ENCODE results near the gene AUTS2.

AUTS2 gene

DNA sequence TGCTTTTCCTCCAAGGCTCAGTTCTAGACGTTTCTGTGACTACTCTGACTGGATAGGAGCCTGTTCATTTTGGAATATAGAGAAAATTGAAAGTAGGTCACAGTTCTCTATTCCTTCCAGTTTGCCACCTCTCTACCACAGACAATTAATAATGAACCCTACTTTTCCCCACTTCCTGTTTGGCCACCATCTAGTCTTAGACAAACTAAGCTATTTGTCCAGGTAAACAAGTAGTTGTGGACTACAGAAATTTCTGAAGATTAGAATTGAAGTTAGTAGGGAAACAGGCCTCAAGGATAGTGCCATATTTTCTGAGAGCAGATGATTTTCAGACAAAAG lies 87.0 kb downstream of the AUTS2 start:
- no peak for DNase-seq (ENCODE audit: low read depth in 3 of 3)

DNA sequence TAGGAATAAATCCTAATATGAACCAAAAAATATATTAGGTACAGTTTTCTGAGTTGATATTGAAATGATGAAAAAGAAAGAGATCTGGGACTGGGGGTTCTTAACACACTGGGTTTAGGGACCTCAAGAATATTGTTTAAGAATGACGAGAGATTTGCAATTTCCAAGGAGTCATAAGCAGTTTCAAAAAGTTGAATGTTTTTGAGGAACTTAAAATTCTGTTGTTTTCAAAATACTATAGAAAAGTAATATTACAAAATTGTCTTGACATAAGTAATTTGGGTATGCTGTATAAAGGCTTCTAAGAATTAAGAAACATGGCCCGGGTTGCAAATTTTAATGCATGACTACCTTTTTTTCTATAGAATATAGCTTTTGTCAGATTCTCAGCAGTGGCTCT lies 88.1 kb downstream of the AUTS2 start:
- DNase-seq (ENCODE audit: low read depth in 3 of 3) = no peak

DNA sequence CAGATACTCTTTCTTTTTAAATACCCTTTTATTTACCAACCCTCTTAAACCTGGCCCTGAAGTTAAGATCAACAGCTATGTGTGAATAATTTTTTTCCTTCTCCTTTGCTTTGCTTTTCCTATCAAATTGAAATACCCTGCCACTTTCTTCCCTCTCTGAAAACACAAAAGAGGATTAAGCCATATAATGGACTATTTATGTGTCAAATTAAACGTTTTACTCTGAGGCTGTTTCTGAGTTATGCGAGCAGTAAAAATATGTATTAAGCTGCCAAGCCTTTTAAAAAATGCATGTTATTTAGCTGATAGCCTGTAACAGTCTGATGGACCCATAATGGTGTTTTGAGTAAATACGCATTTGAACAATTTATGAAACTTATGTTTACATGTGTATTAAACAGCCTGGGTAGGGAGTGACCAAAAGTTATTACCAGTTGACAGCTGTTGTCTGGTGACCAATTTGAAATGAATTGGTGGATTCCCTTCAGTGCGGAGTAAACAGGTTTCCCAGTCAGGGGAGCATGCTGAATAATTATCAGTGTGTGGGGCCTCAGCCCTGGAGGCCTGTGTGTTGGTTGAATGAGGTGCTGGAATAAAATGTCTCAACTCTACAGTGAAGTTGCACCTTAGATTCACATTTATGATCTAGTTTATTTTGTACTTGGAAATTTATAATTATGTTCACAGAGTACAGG lies 89.6 kb downstream of the AUTS2 start:
- DNase-seq (ENCODE audit: low read depth in 3 of 3) = no peak

DNA sequence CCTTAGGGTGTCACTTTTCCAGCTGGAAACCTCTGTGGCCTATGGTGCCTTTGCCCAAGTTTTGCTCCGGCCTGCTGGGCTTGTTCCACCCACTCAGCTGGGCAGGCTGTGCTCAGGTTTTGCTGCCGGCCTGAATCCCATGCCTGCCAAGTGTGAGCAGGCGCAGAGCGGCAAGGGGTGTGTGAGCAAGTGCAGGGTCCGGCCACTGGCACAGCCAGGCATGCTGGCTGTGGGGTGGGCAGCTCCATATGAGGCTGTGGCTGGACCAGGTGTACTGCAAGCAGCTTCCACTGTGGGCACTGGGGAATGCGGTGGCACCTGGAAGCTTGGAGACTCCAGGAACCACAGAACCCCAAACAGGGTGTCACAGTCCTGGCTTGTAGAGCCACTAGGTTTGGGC lies 92.1 kb downstream of the AUTS2 start:
- DNase-seq (ENCODE audit: low read depth in 3 of 3) = no peak

DNA sequence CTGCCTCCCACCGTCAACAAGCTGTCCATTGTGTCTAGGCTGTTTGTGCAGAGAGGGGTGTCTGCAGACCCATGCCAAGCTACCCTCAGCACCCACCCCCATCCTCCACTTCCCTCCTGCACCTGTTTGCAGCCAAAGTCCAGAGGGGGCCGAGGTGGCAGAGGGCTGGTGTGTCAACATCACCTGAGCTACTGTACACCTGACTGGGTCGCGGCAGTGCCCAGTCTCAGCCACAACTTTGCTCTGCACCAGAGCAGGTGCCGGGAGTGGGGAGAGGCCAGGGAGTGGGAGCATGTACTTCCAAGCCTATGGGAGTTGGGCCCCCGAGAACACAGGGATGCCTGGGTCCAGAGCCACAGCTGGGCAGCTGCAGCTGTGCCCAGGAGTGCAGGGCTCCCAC lies 93.1 kb downstream of the AUTS2 start:
- no peak for DNase-seq (ENCODE audit: low read depth in 3 of 3)

DNA sequence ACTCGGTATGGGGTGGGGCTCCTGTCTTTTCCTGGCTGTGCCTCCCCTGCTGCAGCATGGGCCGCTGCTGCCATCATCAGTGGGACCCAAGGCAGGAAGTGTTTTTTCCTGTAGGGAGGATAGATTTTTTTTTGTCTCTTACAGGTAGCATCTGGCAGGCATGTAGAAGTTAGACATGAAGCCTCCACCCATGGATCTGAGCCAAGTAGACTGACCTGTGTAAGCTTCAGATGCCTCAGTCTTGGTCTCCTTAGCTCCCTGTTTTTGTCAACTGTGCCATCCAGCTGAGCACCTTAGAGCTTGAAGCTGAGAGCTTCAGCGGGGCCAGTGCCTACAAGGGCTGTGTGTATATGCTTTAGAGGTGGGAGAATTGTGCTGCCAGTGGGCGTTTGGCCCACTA lies 93.5 kb downstream of the AUTS2 start:
- DNase-seq (ENCODE audit: low read depth in 3 of 3) = no peak

DNA sequence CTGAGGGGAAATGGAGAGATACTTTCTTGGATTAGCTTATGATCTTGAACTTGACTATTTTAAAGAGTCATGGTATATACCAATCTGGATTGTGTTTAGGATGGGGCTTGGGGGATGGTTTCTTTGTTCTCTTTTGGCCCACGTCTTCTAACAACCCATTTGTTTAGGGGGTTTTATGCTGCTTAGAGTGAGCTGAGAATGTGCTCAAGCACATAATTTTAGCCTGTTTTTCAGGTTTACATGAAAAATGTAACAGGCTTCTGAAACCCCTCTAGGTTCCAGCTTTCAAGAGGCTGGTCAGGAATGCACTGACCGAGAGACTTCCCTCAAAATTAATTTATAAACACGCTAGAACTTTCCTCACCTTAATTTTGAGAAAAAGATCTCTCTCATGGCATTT lies 94.3 kb downstream of the AUTS2 start:
- no peak for DNase-seq (ENCODE audit: low read depth in 3 of 3)

DNA sequence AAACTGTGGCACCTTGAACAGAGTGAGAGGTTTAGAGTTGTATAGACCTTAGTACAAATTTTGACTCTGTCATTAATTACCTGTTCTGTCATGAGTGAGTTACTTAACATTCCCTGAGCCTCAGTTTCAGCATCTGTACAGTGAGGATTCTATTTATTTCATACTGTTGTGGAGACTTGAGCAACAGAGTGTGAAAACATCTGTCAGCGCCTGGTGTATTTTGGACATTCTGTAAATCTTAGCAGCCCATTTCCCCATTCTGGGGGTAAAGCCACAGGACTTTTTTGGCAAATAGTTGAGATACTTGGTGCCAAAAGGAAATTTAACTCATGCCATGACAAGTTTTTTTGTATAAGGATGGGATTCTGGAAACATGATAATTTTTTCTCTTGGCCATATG lies 94.8 kb downstream of the AUTS2 start:
- no peak for DNase-seq (ENCODE audit: low read depth in 3 of 3)

DNA sequence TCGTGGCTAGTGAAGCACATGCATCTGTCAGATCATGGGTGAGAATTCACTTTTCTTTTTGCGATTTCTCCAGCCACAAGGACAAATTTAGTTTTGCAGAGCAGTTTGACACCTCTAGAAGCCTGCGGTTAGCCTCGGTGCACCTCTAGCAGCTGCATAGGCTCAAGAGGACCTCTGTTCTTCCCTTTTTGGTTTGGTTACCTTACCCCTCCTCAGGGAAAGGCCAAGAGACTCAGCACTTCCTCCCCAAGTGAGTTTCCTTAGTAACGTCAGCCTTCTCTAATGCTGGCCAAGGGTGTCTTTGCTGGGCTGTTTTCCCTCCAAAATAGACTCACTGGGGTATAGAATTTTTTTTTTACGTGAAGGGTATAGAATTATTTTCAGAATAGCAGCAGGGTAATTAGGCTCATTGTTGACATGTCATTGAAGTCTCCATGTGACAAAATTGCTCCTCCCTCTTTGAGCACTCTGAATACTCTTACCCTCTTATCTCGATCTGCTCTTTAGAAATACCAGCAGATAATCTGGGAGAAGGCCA lies 97.8 kb downstream of the AUTS2 start:
- no peak for DNase-seq (ENCODE audit: low read depth in 3 of 3)

DNA sequence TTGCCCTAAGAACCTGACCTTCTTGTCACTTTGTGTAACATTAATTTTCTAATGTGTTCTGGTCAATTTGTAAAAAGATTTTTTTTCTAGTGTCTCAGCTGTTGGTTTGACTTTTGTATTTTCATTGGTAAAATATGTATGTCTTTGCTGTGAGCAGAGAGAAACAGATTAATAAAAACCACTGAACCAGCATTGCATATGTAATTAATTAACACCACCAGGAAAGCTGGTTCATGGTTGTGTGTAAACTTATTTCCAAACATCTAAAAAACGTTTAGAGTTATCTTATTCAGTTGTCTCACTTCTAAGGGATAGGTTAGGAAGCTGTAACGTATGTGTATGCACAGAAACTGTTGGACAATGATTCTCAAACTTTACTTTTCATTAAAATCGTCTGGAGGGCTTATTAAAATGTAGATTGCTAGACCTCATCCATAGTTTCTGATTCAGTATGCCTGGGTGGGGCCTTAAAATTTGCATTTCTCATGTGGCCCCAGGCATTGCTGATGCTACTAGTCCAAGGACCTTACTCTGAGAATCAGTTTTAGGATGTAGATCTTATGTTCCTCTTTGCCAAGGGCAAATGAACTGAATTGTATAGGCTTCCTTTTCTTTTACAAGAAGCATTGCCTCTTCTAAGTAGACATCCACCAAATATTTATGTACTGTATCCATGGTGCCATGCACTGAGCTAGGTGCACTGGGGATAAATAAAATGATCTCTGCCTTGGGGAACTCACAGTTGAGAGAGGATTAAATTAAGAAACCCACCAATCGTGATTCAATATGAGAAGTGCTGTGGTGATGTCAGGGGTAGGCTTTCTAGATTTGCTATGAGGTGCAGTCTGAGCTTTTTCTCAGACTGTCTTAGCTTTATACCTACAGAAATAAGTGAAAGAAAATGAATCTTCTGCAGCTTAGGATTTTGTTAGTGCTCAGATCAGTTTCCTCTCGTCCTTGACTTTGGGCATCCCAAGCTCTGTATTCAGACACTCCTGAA lies 98.7 kb downstream of the AUTS2 start:
- no peak for DNase-seq (ENCODE audit: low read depth in 3 of 3)

DNA sequence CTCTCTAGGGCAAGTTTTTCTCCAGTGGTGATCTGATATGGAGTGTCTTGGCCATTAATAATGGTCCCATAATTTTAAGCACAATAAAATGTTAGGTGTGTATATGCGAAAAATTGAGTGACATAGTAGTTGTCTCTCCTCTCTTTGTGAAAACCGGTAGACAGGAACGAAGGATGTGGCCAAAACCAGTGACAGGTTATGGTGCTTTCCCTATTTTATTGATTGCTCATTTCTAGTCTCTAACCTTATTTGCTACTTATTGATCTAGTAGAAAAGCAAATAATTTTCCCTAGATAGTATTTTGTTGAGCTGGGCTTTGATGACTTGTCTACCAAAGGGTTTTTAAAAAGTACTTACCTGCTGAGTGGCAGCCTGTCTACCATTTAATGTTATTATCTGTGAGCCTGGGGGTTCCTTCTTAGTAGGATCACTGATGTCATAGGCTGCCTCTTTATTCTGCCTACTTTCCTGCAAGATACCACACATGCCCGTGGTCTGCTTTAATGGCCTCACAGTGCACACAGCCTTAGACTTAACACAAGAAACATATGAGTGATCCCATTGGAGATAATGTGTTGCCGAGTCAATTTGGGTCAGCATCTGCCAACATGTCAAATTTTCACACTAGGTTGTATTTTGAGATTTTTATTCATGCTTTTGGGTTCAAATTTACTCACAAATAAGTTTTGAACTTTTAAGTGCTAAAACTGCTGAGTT lies 100.0 kb downstream of the AUTS2 start:
- no peak for DNase-seq (ENCODE audit: low read depth in 3 of 3)

DNA sequence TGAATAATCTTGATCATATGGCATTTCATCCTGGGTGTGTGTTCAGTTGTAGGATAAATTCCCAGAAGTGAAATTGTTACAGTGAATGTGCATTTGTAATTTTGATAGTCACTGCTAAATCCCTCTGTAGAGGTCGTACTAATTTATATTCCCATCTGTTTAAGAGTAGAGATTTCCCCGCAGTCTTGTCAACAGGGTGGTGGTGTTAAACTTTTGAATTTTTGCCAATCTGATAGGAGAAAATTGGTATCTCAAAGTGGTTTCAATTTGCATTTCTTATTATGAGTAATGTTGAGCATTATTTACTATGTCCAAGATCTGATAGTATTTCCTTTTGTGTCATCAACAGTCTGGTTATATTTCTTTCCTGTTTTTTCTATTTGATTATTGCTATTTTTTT lies 101.7 kb downstream of the AUTS2 start:
- DNase-seq (ENCODE audit: low read depth in 3 of 3) = no peak

DNA sequence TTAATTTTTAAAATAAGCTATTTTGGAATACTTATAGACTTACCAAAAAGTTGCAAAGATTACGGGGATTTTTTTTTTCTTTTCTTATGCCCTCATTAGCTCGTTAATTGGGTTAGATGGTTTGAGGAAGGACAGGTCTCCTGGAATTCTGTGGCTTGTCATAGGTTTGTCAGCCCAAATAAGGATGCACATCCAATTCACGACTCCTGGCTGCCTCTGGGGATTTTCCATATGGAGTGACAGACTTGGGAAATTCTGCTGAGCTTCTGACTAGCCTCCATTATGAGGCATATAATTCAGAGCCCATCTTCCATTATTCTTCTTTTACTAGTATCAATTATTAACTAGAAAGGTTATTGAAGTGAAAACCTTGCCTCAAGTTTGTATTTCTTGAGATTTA lies 102.1 kb downstream of the AUTS2 start:
- no peak for DNase-seq (ENCODE audit: low read depth in 3 of 3)

DNA sequence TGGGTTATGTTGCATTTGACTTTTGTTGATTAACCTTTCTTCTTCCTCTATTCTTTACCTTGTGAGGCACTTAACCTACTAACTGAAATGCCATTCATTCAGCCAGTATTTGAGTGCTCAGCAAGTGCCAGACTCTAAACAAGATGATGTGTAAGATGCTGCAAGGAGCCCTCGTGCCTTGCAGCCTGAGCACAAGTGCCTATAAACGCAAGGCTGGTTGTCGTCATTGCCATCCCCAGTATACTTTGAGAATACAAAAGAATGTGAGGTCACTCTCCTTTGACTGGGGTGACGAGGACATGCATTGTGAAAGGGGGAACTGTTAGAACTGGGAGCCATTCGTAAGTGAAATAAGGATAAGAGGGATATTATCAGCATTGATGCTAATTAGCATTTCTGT lies 103.0 kb downstream of the AUTS2 start:
- no peak for DNase-seq (ENCODE audit: low read depth in 3 of 3)

DNA sequence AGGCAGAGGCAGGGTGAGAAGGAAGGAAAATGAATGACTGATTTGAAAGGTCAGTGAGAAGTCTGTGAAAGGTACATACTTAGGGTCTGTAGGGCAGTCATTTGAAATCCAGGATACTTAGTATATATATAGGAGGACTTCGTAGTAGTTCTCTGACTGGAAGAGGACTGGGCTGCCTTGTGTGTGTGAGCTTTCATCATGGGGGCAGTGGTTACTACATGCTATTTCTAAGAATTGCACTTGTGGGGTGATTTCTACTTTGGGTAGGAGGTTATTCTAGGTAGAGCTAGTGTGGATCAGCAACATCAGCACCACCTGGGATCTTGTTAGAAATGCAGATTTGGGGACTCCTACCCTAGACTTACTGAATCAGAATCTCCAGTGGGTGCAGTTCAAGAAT lies 104.1 kb downstream of the AUTS2 start:
- DNase-seq (ENCODE audit: low read depth in 3 of 3) = no peak

DNA sequence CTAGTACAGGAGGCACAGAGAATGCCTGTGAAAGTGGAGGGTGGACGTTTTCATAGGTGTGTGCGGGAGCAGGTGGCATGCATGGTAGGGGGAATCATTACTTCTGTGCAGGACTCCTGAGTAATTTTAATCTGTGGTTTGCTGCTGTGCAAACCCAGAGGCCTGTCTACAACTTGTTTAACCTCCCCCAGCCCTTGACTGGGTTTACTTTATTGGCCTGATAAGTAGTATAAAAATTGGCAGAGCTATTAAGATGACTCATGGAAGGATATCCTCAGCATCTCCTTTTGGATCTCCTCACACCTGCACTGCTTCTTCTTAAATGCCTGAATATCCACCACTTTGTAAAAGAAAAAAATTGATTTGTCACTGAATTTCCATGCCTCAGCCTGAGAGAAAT lies 104.8 kb downstream of the AUTS2 start:
- DNase-seq (ENCODE audit: low read depth in 3 of 3) = no peak

DNA sequence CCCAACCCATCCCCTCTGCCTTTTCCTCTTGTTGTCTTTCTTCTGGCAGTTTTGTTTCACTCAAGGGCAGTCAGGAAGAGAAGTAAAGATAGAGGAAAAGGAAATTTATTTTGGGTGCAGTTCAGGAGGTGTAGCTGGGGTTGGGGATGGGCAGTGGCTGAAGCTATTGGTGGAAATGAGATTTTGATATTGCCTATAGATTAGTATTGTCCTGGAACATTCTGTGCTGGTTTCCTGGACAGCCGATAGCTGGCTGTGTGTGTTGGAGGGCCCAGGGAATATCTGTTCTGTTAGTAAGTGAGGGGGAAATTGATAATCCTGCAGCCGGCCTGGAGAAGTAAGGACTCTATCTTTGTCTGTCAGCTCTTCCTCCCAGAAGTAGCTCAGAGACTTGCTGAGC lies 107.8 kb downstream of the AUTS2 start:
- no peak for DNase-seq (ENCODE audit: low read depth in 3 of 3)

DNA sequence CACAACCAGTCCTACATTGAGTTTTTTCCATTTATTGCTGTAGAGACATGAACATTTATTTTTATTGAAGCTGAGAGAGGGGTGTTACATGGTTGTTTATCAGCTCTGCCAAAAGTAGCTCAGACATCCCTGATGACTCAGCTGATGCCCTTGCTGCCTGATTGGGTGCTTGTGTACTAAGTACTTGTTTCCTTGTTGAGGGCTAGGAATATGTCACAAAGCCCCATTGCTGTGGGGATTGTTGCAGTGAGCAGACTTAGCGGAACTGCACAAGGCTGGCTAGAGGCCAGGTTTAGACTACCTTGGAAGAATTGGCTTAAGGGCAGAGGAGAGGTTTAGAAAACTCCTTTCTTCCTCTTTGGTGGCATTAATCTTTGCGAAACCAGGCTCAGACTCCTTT lies 110.6 kb downstream of the AUTS2 start:
- DNase-seq (ENCODE audit: low read depth in 3 of 3) = no peak

DNA sequence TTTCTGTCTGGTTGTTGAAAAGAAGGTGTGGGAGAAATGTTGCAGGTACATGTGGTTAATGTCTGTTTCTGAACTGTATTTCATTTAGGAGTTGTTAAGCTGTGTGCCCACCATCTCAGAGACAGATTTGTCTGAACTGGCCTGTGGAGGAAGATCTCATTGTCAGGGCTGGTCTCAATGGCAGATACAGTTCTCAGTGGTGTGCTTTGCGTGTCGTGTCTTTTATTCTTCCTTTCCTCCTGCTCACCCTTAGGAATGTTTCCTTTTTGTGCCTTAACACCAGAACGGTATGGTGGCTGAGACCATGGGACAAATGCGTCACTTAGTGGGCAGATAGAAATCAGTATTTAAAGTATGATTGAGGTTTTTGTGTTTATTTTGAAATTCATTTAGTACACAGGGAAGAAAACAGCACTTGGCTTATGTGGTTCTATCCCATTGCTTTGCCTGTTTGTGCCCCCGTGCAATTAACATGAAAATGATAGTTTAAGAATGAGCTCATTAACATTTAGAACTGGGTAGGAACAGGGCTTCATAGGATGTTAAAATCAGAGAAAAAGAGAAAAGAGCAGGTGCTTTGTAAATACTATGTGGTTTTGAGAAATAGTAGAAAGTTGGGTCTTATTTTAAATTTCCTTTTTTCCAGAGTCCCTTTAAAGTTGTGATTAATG lies 112.6 kb downstream of the AUTS2 start:
- DNase-seq (ENCODE audit: low read depth in 3 of 3) = no peak

DNA sequence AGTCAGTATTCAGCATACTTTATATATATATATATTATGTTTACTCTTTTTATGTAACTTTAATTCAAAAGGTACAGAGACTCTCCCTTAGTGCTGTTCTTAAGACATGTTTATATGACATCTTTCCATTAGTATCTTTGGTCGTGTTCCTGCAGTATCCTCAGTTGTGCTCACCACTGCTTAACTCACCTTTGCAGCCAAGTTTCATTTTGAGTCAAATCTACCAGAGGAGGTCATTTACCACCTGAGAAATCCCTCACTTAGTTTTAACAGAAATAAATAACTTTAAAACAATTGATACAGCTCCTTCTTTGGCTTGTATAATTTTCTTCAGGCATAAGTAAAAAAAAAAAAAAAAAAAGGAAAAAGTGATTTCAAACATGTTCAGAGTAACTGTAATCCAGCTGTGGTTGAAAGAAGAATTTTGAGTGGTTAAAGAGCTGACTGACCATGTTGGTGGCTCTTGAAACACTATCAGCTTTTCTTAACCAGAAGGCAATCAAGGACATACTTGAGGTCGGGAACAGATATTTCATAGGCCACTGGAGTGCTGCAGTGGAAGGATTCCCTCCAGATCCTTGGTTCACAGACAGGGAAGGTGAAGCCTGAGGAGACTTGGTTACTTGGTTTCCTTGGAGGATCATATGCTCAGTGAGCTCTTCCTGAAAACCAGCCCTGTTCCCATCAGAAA lies 116.8 kb downstream of the AUTS2 start:
- DNase-seq (ENCODE audit: low read depth in 3 of 3) = no peak

DNA sequence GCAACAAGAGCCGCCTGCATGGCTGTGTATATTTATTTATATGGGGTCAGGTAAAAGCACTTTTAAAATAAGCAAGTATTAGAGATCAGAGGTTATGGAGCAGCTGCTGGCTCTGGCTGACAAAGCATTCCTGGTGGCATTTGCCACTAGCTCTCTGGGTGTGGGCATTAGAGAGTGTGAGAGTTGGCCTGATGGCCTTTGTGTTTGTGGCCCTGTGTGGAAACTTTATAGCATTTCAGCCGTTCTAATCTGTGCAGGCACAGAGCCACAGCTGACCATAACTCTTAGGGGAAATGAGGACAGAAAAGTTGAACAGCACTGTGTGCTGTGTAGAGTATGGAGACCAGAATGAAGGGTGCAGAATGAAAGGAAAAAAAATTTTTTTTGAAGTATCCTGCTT lies 118.9 kb downstream of the AUTS2 start:
- no peak for DNase-seq (ENCODE audit: low read depth in 3 of 3)
